ENCODE measurements around the gene SHTN1.

Gene SHTN1, protein sequence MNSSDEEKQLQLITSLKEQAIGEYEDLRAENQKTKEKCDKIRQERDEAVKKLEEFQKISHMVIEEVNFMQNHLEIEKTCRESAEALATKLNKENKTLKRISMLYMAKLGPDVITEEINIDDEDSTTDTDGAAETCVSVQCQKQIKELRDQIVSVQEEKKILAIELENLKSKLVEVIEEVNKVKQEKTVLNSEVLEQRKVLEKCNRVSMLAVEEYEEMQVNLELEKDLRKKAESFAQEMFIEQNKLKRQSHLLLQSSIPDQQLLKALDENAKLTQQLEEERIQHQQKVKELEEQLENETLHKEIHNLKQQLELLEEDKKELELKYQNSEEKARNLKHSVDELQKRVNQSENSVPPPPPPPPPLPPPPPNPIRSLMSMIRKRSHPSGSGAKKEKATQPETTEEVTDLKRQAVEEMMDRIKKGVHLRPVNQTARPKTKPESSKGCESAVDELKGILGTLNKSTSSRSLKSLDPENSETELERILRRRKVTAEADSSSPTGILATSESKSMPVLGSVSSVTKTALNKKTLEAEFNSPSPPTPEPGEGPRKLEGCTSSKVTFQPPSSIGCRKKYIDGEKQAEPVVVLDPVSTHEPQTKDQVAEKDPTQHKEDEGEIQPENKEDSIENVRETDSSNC

GRCh38 chr10:117005026-117005526 lies at the start of gene SHTN1:
Gene SHTN1, minus strand, starts transcription at chr10:117005187. Its CDS starts 108 bp downstream, at chr10:117005079.
- DNase-seq (ENCODE audit: extremely low spot score, insufficient read length, low read depth) (no peak), FAIRE-seq (no peak)

DNA sequence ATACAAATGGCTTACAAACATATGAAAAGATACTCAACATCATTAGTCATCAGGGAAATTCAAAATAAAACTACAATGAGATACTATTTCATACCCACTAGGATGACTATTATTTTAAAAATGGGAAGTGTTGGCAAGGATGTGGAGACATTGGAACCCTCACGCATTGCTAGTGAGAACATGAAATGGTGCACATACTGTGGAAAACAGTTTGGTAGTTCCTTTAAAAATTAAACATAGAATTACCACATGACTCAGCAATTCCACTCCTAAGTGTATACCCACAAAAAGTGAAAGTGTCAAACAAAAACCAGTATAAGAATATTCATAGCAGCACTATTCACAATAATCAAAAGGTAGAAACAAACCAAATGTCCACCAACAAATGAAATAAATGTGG lies 48.5 kb upstream of the SHTN1 start:
- FAIRE-seq (no peak), DNase-seq (ENCODE audit: extremely low spot score, insufficient read length, low read depth) (no peak)

GRCh38 chr10:117047947-117048346 lies 43.0 kb upstream of the SHTN1 start:
- FAIRE-seq = no peak
- DNase-seq (ENCODE audit: extremely low spot score, insufficient read length, low read depth) = no peak

GRCh38 chr10:117016266-117016665 lies 11.3 kb upstream of the SHTN1 start:
- FAIRE-seq = no peak
- DNase-seq (ENCODE audit: extremely low spot score, insufficient read length, low read depth) = no peak

DNA sequence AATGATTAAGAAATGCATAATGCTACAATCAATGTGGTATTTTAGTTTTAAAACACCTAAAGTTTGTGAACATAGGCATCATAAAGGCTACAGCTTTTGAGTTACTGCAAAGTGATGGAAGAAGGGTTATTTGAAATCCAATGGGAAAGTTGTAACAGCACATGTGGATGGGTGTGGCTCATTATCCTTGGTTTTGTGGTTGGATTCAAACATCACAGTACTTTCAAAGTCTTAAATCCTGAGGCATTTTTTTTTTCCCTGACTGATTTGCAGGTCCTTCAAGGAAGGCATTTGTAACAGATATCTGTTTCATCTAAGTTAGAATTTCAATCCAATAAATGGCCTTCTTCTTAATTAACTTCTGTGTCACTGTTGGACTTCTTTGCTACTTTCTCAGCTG lies 9.8 kb upstream of the SHTN1 start:
- FAIRE-seq = no peak

DNA sequence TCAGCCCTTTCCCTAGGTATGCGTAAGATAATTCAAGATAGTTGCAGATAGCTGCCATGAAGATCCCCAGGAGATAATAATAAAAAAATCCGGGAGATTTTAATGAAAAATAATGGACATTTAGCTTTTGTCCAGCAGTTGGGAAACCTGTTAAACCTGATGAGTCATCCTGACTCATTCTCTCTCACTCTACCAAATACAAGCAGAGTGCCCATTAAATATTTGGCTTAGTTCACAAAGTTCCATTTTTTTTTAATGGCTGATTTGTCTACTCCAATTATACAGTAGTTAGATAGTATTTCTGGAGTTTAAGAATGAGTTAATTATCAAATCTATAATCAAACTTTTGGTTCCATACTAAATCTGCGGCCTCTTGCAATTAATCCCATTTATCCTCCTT lies 2.1 kb upstream of the SHTN1 start:
- FAIRE-seq (no peak), DNase-seq (ENCODE audit: extremely low spot score, insufficient read length, low read depth) (no peak)

More for the DNA sequence above, 9.8 kb upstream of the SHTN1 start:
- no peak for DNase-seq (ENCODE audit: extremely low spot score, insufficient read length, low read depth)

GRCh38 chr10:117005527-117006055 lies 604 bp upstream of the SHTN1 start:
- no peak for DNase-seq (ENCODE audit: extremely low spot score, insufficient read length, low read depth)
- FAIRE-seq = no peak

GRCh38 chr10:117004227-117005025 lies 561 bp downstream of the SHTN1 start:
- no peak for FAIRE-seq

DNA sequence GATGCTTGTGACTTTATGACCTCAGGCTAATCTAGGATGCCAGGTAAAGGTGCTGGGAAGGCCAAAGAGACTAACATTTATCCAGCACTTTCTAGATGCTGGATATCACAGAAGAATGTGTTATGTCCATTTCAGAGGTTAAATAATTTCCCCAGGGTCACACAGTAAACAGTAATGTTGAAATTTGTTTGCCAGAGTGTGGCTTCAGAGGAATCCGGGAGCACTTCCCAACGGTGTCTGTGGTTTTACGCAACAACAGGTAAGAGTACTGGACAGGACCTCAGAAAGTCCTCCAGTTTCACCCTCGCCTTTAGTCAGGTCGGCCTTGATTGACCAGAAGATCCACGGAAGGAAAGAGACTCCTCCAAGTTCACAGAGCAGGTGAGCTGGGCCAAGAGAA lies 1.7 kb downstream of the SHTN1 start:
- DNase-seq (ENCODE audit: extremely low spot score, insufficient read length, low read depth) (no peak), FAIRE-seq (no peak)

More at GRCh38 chr10:117004227-117005025, 561 bp downstream of the SHTN1 start:
- no peak for DNase-seq (ENCODE audit: extremely low spot score, insufficient read length, low read depth)

GRCh38 chr10:117002206-117002605 lies 2.8 kb downstream of the SHTN1 start:
- FAIRE-seq (no peak), DNase-seq (ENCODE audit: extremely low spot score, insufficient read length, low read depth) (no peak)

GRCh38 chr10:117001144-117001543 lies 3.8 kb downstream of the SHTN1 start:
- FAIRE-seq = no peak
- DNase-seq (ENCODE audit: extremely low spot score, insufficient read length, low read depth) = no peak

GRCh38 chr10:117000580-117000979 lies 4.4 kb downstream of the SHTN1 start:
- FAIRE-seq = no peak
- DNase-seq (ENCODE audit: extremely low spot score, insufficient read length, low read depth) = no peak

DNA sequence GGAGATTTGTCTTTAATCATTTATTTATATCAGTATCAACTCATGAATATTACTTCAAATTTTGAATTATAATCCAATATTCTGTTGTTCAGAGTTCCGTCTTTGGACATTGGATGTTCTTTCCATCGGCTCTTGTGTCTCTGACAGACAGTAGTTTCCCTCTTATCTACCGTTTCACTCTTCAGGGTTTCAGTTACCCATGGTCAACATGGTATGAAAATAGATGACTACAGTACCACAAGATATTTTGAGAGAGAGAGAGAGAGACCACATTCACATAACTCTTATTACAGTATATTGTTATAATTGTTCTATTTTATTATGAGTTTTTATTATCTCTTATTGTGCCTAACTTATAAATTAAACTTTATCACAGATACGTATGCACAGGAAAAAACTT lies 6.8 kb downstream of the SHTN1 start:
- FAIRE-seq = no peak
- no peak for DNase-seq (ENCODE audit: extremely low spot score, insufficient read length, low read depth)

- no peak for FAIRE-seq
- no peak for DNase-seq (ENCODE audit: extremely low spot score, insufficient read length, low read depth)
Measured at GRCh38 chr10:116997015-116997414, 8.0 kb downstream of the SHTN1 start.

GRCh38 chr10:116995648-116996047 lies 9.3 kb downstream of the SHTN1 start:
- no peak for DNase-seq (ENCODE audit: extremely low spot score, insufficient read length, low read depth)
- FAIRE-seq = no peak

- FAIRE-seq (no peak), DNase-seq (ENCODE audit: extremely low spot score, insufficient read length, low read depth) (no peak)
Measured at GRCh38 chr10:116994113-116994890, 10.7 kb downstream of the SHTN1 start.

GRCh38 chr10:116993610-116994009 lies 11.4 kb downstream of the SHTN1 start:
- no peak for FAIRE-seq
- DNase-seq (ENCODE audit: extremely low spot score, insufficient read length, low read depth) = no peak

DNA sequence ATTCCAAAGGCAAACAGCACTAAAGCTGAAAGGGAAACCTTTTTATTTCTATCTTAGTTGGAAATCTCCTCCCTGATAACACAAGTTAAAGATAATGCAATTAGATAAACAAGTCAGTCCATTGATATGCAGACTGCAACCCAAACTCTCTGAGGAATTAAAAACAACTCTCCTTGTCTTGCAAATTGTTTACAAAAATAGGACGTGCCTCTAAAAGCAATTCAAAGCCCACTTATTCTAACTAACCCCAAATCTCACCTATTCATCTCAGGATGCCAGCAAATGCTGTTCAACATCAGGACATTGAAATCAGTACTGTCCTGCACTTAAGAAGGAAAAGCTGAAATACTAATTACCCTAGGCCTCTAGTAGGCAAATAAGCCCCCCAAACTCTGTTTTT lies 12.8 kb downstream of the SHTN1 start:
- FAIRE-seq (no peak), DNase-seq (ENCODE audit: extremely low spot score, insufficient read length, low read depth) (no peak)

GRCh38 chr10:116990276-116990800 lies 14.6 kb downstream of the SHTN1 start:
- no peak for FAIRE-seq
- DNase-seq (ENCODE audit: extremely low spot score, insufficient read length, low read depth) = no peak

All from GM18507 (cell line).